Activated T-helper 17 cell treated with anti-CD3 and anti-CD28 coated beads, Interleukin-2, amount 50 U/mL, for 72 hours (primary cell): ENCODE data around the gene ZNF787. TPM values are rescaled to one million over a fixed set of nuclear protein-coding genes. Genes with fewer than 3 reads are reported as not detected.
"Not testable (repeated sequence)": the region's sequence is repeated elsewhere in the genome, so short reads cannot be mapped to it uniquely, and the experiment has no call there.

Experiments
- ATAC-seq: fragments of 150-1000 bp; cut with Tn5 transposase; replicated peaks from 2 replicates; pipeline ENCODE4 v1.10.0; 2021; ENCODE audit warnings: mild to moderate bottlenecking, moderate library complexity
- H3K27ac Mint-ChIP-seq: one replicate; pipeline ENCODE4 v1.8.0; 2022; ENCODE audit warnings: mixed read lengths
- H3K27me3 Mint-ChIP-seq: one replicate; pipeline ENCODE4 v1.8.0; 2022; ENCODE audit warnings: mixed read lengths
- H3K36me3 Mint-ChIP-seq: one replicate; pipeline ENCODE4 v1.8.0; 2022; ENCODE audit warnings: low read depth, mild to moderate bottlenecking, mixed read lengths
- H3K4me1 Mint-ChIP-seq: one replicate; pipeline ENCODE4 v1.8.0; 2022; ENCODE audit warnings: mixed read lengths
- H3K4me3 Mint-ChIP-seq: one replicate; pipeline ENCODE4 v1.8.0; 2022; ENCODE audit warnings: mild to moderate bottlenecking, mixed read lengths
- H3K9me3 Mint-ChIP-seq: one replicate; pipeline ENCODE4 v1.8.0; 2022; ENCODE audit warnings: mixed read lengths
- total RNA-seq, 2 donors: library from RNA; stranded (reverse); gene quantifications; one replicate each; pipeline ENCODE4 v1.2.3, GENCODE V29; 2022

The ZNF787 gene
- total RNA-seq, 2 donors from 2014 or later, result 27.8 to 33.2 TPM

DNA sequence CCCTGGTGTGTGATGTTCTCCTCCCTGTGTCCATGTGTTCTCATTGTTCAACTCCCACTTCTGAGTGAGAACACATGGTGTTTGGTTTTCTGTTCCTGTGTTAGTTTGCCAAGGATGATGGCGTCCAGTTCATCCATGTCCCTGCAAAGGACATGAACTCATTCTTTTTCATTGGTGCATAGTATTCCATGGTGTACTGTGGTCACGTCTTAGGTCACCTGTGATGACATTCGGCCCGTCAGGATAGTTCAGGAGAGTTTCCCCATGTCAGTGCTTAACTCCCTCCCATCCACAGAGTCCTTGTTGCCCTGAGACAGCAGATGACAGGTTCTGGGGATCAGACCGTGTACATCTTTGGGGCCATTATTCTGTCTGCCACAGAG is 28.6 kb upstream of the ZNF787 start:
- Mint-ChIP-seq H3K27ac (no peak overlapping the region), H3K9me3 (no peaks in the 10 kb centered on the region), H3K27me3 (no peaks in the 10 kb centered on the region), H3K36me3 (peaks cover 52% of the 10 kb centered on the region), H3K4me3 (no peak overlapping the region), H3K4me1 (peaks cover 12% of the 10 kb centered on the region)
- no peak for ATAC-seq

GRCh38 chr19:56148955-56149655 is 28.0 kb upstream of the ZNF787 start:
- H3K36me3 Mint-ChIP-seq, result peaks cover 51% of the 10 kb centered on the region
- H3K27ac Mint-ChIP-seq, H3K27me3 Mint-ChIP-seq, ATAC-seq, H3K9me3 Mint-ChIP-seq, H3K4me3 Mint-ChIP-seq: not testable (repeated sequence)
- peaks cover 16% of the 10 kb centered on the region for H3K4me1 Mint-ChIP-seq

DNA sequence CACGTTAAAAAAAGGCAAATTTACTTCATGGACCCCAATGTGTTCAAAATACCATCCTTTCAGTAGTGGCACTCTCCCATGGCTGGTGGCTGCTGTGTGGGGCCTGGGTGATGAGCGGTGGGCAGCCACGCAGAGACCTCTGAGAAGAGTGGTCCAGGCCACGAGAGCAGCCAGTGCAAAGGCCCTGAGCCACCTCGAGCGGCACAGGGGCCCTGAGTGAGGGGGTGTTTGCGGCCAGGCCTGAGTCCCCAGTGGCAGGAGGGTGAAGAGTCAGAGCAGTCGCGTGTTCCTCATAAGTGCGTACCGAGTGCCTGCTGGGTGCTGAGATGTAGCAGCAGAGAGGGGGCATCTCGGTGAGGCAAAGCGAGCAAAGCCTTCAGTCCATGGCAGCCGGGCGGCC is 27.0 kb upstream of the ZNF787 start:
- ATAC-seq, result no peak
- Mint-ChIP-seq H3K27ac (no peak overlapping the region), H3K27me3 (no peaks in the 10 kb centered on the region), H3K4me1 (peaks cover 15% of the 10 kb centered on the region), H3K4me3 (no peak overlapping the region), H3K36me3 (peaks cover 41% of the 10 kb centered on the region), H3K9me3 (no peaks in the 10 kb centered on the region)

DNA sequence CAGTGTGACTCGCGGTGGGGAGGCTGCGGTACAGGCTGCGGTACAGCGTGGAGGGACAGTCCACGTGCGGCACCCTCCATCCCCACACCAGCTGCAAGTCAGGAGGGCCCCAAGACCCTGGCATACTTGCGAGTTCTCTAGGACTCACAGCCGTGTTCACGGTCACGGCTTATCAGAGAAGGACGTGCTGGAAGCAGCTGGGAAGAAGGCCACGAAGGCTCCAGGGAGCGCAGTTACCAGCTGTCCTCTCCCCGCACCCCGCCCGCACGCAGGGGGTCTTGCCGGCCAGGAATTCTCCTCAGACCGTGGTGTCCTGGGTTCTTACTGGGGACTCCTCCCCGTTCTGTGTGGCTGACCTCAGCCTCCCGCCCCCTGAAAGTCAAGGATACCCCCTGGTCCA is 26.2 kb upstream of the ZNF787 start:
- no peak overlapping the region for H3K4me3 Mint-ChIP-seq
- no peak for ATAC-seq
- H3K36me3 Mint-ChIP-seq, result peaks cover 34% of the 10 kb centered on the region
- no peaks in the 10 kb centered on the region for H3K9me3 Mint-ChIP-seq
- no peaks in the 10 kb centered on the region for H3K27me3 Mint-ChIP-seq
- H3K27ac Mint-ChIP-seq, result no peak overlapping the region
- peaks cover 14% of the 10 kb centered on the region for H3K4me1 Mint-ChIP-seq

GRCh38 chr19:56146904-56147303 is 25.8 kb upstream of the ZNF787 start:
- ATAC-seq, result no peak
- H3K27ac Mint-ChIP-seq, result no peak overlapping the region
- H3K9me3 Mint-ChIP-seq, result no peaks in the 10 kb centered on the region
- H3K27me3 Mint-ChIP-seq, result no peaks in the 10 kb centered on the region
- peaks cover 17% of the 10 kb centered on the region for H3K4me1 Mint-ChIP-seq
- H3K4me3 Mint-ChIP-seq, result no peak overlapping the region
- peaks cover 34% of the 10 kb centered on the region for H3K36me3 Mint-ChIP-seq

DNA sequence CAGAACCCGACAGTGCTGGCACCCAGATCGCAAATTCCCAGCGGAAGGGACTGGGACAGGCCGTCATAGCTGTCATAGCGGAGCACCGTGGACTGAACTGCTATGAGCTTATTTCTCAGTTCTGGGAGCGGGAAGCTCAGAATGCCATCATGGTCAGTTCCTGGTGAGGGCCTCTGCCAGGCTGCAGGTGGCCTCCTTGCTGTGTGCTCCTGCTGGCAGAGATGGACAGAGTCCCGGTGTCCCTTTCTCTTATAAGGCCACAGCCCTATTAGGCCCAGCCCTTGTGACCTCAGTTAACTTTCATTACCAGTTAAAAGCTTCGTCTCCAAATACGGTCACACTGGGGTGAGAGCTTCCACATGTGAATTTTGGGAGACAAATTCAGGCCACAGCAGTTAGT is 24.6 kb upstream of the ZNF787 start:
- H3K36me3 Mint-ChIP-seq, result peaks cover 37% of the 10 kb centered on the region
- H3K27me3 Mint-ChIP-seq, result no peaks in the 10 kb centered on the region
- H3K4me3 Mint-ChIP-seq, result no peak overlapping the region
- no peaks in the 10 kb centered on the region for H3K9me3 Mint-ChIP-seq
- peaks cover 18% of the 10 kb centered on the region for H3K4me1 Mint-ChIP-seq
- no peak for ATAC-seq
- H3K27ac Mint-ChIP-seq, result no peak overlapping the region

DNA sequence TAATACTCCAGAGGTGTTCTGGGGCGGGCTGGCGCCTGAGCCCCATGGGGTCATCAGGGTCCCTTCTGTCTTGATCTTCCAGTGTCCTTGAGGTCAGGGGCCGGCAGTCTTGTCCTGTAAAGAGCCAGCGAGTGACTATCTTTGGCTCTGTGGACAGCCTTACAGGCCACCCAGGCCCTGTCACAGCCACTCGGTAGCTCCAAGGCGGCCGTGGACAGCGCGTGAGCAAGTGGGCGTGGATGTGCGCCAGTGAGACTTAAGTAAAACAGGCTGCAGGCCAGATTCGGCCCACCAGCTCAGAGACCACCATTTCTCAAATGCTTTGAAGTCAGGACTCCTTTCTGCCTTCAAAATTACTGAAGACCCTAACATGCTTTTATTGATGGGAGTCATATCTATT is 23.7 kb upstream of the ZNF787 start:
- Mint-ChIP-seq H3K36me3 (peaks cover 31% of the 10 kb centered on the region), H3K4me1 (peaks cover 20% of the 10 kb centered on the region), H3K4me3 (no peak overlapping the region), H3K27ac (no peak overlapping the region), H3K9me3 (no peaks in the 10 kb centered on the region), H3K27me3 (no peaks in the 10 kb centered on the region)
- ATAC-seq, result no peak

DNA sequence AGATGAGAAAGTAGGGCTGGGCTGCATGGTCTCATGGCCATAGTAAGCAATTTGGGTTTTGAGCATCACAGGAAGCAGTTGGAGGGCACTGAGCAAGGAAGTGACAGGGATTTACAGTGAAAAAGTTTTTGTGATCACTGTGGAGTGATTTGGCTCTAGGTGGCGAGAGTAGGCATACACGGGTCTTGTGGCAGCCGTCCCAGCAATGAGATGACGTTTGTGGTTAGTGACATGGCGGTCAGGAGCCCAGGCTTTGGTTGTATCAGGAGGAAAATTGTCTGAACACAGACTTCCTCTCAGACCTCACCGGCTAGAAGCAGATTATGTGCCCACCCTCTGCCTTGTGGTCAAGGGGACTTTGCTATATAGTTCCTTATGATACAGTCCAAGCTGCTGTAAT is 23.3 kb upstream of the ZNF787 start:
- ATAC-seq, result no peak
- Mint-ChIP-seq H3K27me3 (no peaks in the 10 kb centered on the region), H3K27ac (peak overlapping the region; percentile 52), H3K36me3 (peaks cover 26% of the 10 kb centered on the region), H3K9me3 (no peaks in the 10 kb centered on the region), H3K4me3 (no peak overlapping the region), H3K4me1 (peaks cover 21% of the 10 kb centered on the region)

GRCh38 chr19:56142897-56143434 is 21.9 kb upstream of the ZNF787 start:
- peaks cover 21% of the 10 kb centered on the region for H3K4me1 Mint-ChIP-seq
- no peaks in the 10 kb centered on the region for H3K9me3 Mint-ChIP-seq
- no peak for ATAC-seq
- H3K27me3 Mint-ChIP-seq, result no peaks in the 10 kb centered on the region
- H3K27ac Mint-ChIP-seq, result peak overlapping the region; percentile 52
- peak overlapping the region; percentile 98 for H3K4me3 Mint-ChIP-seq
- peaks cover 17% of the 10 kb centered on the region for H3K36me3 Mint-ChIP-seq

DNA sequence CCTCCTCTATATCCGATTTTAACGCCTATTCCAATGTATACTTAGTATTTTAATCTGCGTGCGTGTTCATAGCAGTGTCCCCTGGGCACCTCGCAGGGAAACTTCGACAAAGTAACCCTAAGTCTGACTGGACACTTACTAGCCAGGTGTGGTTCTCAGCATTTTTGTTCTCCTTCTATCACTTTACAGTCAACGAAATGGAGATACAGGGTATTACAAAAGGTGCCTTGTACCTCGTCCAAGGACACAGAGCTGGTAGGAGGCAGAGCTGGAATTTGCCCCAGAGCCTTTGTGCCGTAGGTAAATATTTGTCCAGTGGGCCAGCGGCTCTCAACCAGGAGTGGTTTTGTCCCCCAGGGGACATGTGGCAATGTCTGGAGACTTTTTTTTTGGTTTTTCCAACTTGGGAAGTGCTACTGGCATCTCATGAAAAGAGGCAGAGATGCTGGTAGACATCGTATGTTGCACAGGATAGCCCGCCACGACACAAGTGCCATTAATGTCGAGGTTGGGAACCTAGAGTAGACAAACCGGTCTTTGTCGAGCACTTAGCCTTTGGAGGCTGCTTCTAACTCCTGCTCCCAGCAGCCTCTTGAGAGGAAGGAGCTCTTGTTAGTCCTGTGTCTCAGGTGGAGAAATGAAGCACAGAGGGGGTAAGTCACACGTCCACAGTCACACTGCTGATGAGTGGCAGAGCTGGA is 21.1 kb upstream of the ZNF787 start:
- peaks cover 12% of the 10 kb centered on the region for H3K36me3 Mint-ChIP-seq
- H3K9me3 Mint-ChIP-seq, result no peaks in the 10 kb centered on the region
- peak overlapping the region; percentile 98 for H3K27ac Mint-ChIP-seq
- peaks cover 21% of the 10 kb centered on the region for H3K4me1 Mint-ChIP-seq
- H3K27me3 Mint-ChIP-seq, result no peaks in the 10 kb centered on the region
- no peak for ATAC-seq
- H3K4me3 Mint-ChIP-seq, result peak overlapping the region; percentile 98

- Mint-ChIP-seq H3K4me1 (peaks cover 21% of the 10 kb centered on the region), H3K27me3 (no peaks in the 10 kb centered on the region), H3K27ac (peak overlapping the region; percentile 98), H3K9me3 (no peaks in the 10 kb centered on the region), H3K4me3 (peak overlapping the region; percentile 98), H3K36me3 (peaks cover 11% of the 10 kb centered on the region)
- ATAC-seq, result no peak
Measured at GRCh38 chr19:56141417-56141993, 20.4 kb upstream of the ZNF787 start.

DNA sequence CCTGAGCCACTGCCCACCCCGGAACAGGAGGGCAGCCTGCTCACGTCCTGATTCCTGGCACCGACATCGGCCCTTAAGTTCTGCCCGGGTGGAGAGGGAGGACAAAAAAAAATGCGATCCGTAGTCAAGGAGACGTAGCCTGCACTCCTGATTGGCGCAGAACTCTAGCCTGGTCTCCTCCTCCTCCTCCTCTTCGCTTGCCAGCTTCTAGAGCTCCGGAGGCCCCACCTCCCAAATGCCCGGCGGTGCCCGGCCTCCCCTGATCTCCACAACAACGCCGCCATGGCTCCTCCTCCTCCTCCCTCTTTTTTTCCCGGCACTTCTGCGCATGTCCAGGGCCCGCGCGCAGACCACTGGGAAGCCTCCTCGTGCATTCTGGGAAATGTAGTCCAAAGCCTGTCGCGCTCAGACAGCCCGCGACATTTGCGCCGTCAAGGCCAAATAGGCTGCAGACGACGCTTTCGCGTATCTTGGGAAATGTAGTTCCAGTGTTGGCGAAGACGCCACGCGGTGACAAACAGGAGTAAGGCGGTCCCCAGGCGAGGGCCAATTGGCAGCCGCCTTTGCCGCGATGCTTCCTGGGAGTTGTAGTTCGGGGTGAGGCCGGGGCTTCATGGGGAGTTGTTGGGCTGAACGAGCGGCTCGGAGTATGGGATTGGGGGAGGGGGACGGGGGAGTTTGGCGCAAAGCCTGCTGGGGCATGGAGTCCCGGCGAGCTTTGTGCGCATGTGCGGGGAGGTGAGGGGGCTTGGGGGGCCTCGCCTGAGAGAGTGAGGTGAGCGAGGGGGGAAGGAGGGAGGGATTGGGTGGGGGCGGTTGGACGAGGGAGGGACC is 19.7 kb upstream of the ZNF787 start, which contains the start of gene ZNF444:
TSS of gene ZNF444 (plus strand) at position 705 of the 834 bp plus-strand sequence. CDS start 5,625 bp downstream, outside the sequence.
- Mint-ChIP-seq H3K27me3 (no peaks in the 10 kb centered on the region), H3K4me3 (peak within 1 kb of the TSS; percentile 98), H3K9me3 (no peaks in the 10 kb centered on the region), H3K27ac (peak within 1 kb of the TSS; percentile 98), H3K4me1 (peaks cover 21% of the 10 kb centered on the region), H3K36me3 (peaks cover 5% of the 10 kb centered on the region)
- peak; percentile 92 for ATAC-seq

- Mint-ChIP-seq H3K36me3 (peaks cover 5% of the 10 kb centered on the region), H3K27me3 (no peaks in the 10 kb centered on the region), H3K9me3 (no peaks in the 10 kb centered on the region), H3K4me1 (peaks cover 21% of the 10 kb centered on the region), H3K4me3 (peak overlapping the region; percentile 98), H3K27ac (peak overlapping the region; percentile 98)
- ATAC-seq, result no peak
Measured at GRCh38 chr19:56139847-56140582, 18.9 kb upstream of the ZNF787 start.
